ENCODE results near the gene PCBD2. TPM values are rescaled to one million over a fixed set of nuclear protein-coding genes. Genes with fewer than 3 reads are reported as not detected.
"Not testable (repeated sequence)": the region's sequence is repeated elsewhere in the genome, so short reads cannot be mapped to it uniquely, and the experiment has no call there.

PCBD2 gene
- total and polyA plus RNA-seq, 2 donors (not counting 1 experiment from before 2014, with no cell fraction given) = 3.8 to 5.4 TPM

DNA sequence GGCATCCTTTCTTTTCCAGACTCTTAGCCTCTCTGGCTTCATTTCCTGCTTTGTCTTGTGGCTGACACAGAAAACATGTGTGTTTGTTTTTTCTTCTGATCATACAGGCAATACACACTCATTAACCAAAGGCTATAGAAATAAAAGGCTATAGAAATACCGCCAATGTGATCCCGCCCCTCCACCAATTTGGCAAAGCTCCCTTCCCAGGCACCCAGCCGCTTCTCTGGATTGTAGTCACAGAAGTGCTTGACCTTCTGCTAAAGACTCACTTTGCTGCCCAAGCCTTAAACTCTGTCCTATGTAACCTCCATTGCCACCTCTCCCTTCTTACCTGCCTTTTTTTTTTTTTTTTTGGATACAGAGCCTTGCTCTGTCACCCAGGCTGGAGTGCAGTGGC is 25.5 kb upstream of the PCBD2 start:
- TF ChIP-seq EZH2 (IDR thresholded peaks at IDR 0.05; ENCODE audit: low read length, missing control alignments) (no peak), CTCF (conservative IDR thresholded peaks at IDR 0.05 in 1 of 2, IDR thresholded peaks at IDR 0.05 in 1 of 2; ENCODE audit: low read depth in 1 of 2, low read length in 2 of 2) (no peak)

DNA sequence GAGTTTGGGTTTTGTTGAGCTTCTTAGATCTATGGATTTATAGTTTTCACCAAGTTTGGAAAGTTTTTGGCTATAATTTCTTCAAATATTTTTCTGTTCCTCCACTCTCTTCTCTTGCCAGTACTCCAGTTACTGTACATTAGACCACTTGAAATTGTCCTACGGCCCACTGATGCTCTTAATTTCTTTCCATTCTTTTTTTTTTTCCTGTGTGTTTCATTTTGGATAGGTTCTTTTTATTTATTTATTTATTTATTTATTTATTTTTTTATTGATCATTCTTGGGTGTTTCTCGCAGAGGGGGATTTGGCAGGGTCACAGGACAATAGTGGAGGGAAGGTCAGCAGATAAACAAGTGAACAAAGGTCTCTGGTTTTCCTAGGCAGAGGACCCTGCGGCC is 24.0 kb upstream of the PCBD2 start:
- not testable (repeated sequence) for H3K4me1 ChIP-seq (ENCODE audit: control insufficient read depth, extremely low read depth, insufficient read depth, low read length); H2AFZ ChIP-seq (ENCODE audit: low read length); H3K27me3 ChIP-seq (ENCODE audit: control insufficient read depth, insufficient read depth, low read length); H3K9me3 ChIP-seq (ENCODE audit: control insufficient read depth, insufficient read depth, low read depth, low read length); H3K9ac ChIP-seq (ENCODE audit: insufficient read depth, low read length); H3K27ac ChIP-seq (ENCODE audit: insufficient read depth, low read length); DNase-seq (ENCODE audit: low read depth in 2 of 2); H4K20me1 ChIP-seq (ENCODE audit: control insufficient read depth, extremely low read depth, insufficient read depth, low read length); H3K36me3 ChIP-seq (ENCODE audit: control insufficient read depth, insufficient read depth, low read length); H3K4me3 ChIP-seq (replicated peaks in 1 of 4; ENCODE audit: control extremely low read depth in 1 of 4, insufficient read depth in 1 of 4, low read depth in 3 of 4, low read length in 4 of 4); H3K4me2 ChIP-seq (ENCODE audit: extremely low read depth, insufficient read depth, low read length)
- peaks cover 22% of the 10 kb centered on the region for H3K79me2 ChIP-seq (ENCODE audit: control insufficient read depth, insufficient read depth, low read length)

More for the DNA sequence above, 25.5 kb upstream of the PCBD2 start:
- H3K27me3 ChIP-seq (ENCODE audit: control insufficient read depth, insufficient read depth, low read length) = no peaks in the 10 kb centered on the region
- H3K4me1 ChIP-seq (ENCODE audit: control insufficient read depth, extremely low read depth, insufficient read depth, low read length) = no peaks in the 10 kb centered on the region
- H3K27ac ChIP-seq (ENCODE audit: insufficient read depth, low read length) = no peak overlapping the region
- H3K4me2 ChIP-seq (ENCODE audit: extremely low read depth, insufficient read depth, low read length) = no peak overlapping the region
- H3K9me3 ChIP-seq (ENCODE audit: control insufficient read depth, insufficient read depth, low read depth, low read length) = no peaks in the 10 kb centered on the region
- no peak overlapping the region for H2AFZ ChIP-seq (ENCODE audit: low read length)
- H3K79me2 ChIP-seq (ENCODE audit: control insufficient read depth, insufficient read depth, low read length) = peaks cover 24% of the 10 kb centered on the region
- no peaks in the 10 kb centered on the region for H3K36me3 ChIP-seq (ENCODE audit: control insufficient read depth, insufficient read depth, low read length)
- no peak overlapping the region for H3K9ac ChIP-seq (ENCODE audit: insufficient read depth, low read length)
- DNase-seq (ENCODE audit: low read depth in 2 of 2) = no peak
- no peak overlapping the region for H3K4me3 ChIP-seq (replicated peaks in 1 of 4; ENCODE audit: control extremely low read depth in 1 of 4, insufficient read depth in 1 of 4, low read depth in 3 of 4, low read length in 4 of 4)
- no peaks in the 10 kb centered on the region for H4K20me1 ChIP-seq (ENCODE audit: control insufficient read depth, extremely low read depth, insufficient read depth, low read length)

DNA sequence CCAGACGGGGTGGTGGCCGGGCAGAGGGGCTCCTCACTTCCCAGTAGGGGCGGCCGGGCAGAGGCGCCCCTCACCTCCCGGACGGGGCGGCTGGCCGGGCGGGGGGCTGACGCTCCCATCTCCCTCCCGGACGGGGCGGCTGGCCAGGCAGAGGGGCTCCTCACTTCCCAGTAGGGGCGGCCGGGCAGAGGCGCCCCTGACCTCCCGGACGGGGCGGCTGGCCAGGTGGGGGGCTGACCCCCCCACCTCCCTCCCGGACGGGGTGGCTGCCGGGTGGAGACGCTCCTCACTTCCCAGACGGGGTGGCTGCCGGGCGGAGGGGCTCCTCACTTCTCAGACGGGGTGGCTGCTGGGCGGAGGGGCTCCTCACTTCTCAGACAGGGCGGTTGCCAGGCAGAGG is 23.2 kb upstream of the PCBD2 start:
- H3K4me3 ChIP-seq (replicated peaks in 1 of 4; ENCODE audit: control extremely low read depth in 1 of 4, insufficient read depth in 1 of 4, low read depth in 3 of 4, low read length in 4 of 4); H3K4me1 ChIP-seq (ENCODE audit: control insufficient read depth, extremely low read depth, insufficient read depth, low read length); H3K9ac ChIP-seq (ENCODE audit: insufficient read depth, low read length); H2AFZ ChIP-seq (ENCODE audit: low read length); H4K20me1 ChIP-seq (ENCODE audit: control insufficient read depth, extremely low read depth, insufficient read depth, low read length); H3K27ac ChIP-seq (ENCODE audit: insufficient read depth, low read length); H3K9me3 ChIP-seq (ENCODE audit: control insufficient read depth, insufficient read depth, low read depth, low read length); DNase-seq (ENCODE audit: low read depth in 2 of 2); H3K27me3 ChIP-seq (ENCODE audit: control insufficient read depth, insufficient read depth, low read length); H3K4me2 ChIP-seq (ENCODE audit: extremely low read depth, insufficient read depth, low read length); H3K36me3 ChIP-seq (ENCODE audit: control insufficient read depth, insufficient read depth, low read length): not testable (repeated sequence)
- peaks cover 21% of the 10 kb centered on the region for H3K79me2 ChIP-seq (ENCODE audit: control insufficient read depth, insufficient read depth, low read length)

DNA sequence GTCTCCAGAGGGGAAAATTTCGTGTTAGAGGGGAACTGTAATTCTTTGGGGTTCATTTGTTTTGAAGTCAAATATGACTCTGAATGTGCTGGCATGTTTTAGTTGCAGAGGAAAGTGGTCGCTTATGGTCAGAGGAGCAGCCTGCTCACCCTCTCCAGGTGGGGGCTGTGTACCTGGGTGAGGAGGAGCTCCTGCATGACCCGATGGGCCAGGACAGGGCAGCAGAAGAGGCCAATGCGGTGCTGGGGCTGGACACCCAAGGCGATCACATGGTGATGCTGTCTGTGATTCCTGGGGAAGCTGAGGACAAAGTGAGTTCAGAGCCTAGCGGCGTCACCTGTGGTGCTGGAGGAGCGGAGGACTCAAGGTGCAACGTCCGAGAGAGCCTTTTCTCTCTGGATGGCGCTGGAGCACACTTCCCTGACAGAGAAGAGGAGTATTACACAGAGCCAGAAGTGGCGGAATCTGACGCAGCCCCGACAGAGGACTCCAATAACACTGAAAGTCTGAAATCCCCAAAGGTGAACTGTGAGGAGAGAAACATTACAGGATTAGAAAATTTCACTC is 17.3 kb upstream of the PCBD2 start:
- Histone ChIP-seq H4K20me1 (ENCODE audit: control insufficient read depth, extremely low read depth, insufficient read depth, low read length) (no peaks in the 10 kb centered on the region), H3K79me2 (ENCODE audit: control insufficient read depth, insufficient read depth, low read length) (peaks cover 5% of the 10 kb centered on the region), H3K9ac (ENCODE audit: insufficient read depth, low read length) (no peak overlapping the region), H3K27me3 (ENCODE audit: control insufficient read depth, insufficient read depth, low read length) (no peaks in the 10 kb centered on the region), H3K36me3 (ENCODE audit: control insufficient read depth, insufficient read depth, low read length) (no peaks in the 10 kb centered on the region), H3K9me3 (ENCODE audit: control insufficient read depth, insufficient read depth, low read depth, low read length) (no peaks in the 10 kb centered on the region), H3K27ac (ENCODE audit: insufficient read depth, low read length) (no peak overlapping the region), H3K4me1 (ENCODE audit: control insufficient read depth, extremely low read depth, insufficient read depth, low read length) (no peaks in the 10 kb centered on the region), H3K4me3 (replicated peaks in 1 of 4; ENCODE audit: control extremely low read depth in 1 of 4, insufficient read depth in 1 of 4, low read depth in 3 of 4, low read length in 4 of 4) (no peak overlapping the region), H2AFZ (ENCODE audit: low read length) (no peak overlapping the region), H3K4me2 (ENCODE audit: extremely low read depth, insufficient read depth, low read length) (no peak overlapping the region)
- DNase-seq (ENCODE audit: low read depth in 2 of 2) = no peak
- TF ChIP-seq EZH2 (IDR thresholded peaks at IDR 0.05; ENCODE audit: low read length, missing control alignments) (no peak), CTCF (conservative IDR thresholded peaks at IDR 0.05 in 1 of 2, IDR thresholded peaks at IDR 0.05 in 1 of 2; ENCODE audit: low read depth in 1 of 2, low read length in 2 of 2) (no peak)

All from fibroblast of lung (primary cell).